OCI-LY7 (cell line): Measurements from ENCODE around the gene YIPF5.

ENCODE experiments used
- EZH2phosphoT487 ChIP-seq: fragments of 200-600 bp; sonication (generic); IDR thresholded peaks from 2 replicates; pipeline ENCODE4 v1.6.1; 2018; ENCODE audit warnings: low read depth, borderline replicate concordance, mild to moderate bottlenecking, mixed run types, antibody characterized with exemption, low read length, moderate library complexity, mixed read lengths
- TF ChIP-seq, protein P1 (sequence below): fragments of 200-600 bp; sonication (generic); conservative IDR thresholded peaks from 2 replicates; pipeline ENCODE4 v1.5.1; 2014; ENCODE audit warnings: mild to moderate bottlenecking, antibody characterized with exemption, low read length, moderate library complexity, mixed read lengths

DNA sequence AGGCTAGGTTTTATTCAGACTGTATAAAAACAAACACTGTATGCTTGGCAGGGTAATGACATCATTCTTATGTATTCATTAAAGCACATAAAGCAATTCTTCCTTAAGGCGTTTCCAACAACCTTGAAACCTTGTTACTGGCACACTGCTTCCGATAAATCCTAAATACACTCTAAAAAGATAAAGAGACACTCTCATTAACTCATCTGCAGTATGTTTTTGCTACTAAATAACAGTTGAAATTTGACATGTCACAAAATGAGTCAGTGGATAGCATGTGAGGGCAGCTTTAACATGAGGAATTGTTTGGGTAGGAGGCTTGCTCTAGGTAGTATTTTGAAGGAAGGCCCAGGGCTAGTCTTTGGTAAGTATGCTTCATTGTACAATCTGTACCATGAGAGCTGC is 13.7 kb downstream of the YIPF5 start:
- TF ChIP-seq, protein P1, sequence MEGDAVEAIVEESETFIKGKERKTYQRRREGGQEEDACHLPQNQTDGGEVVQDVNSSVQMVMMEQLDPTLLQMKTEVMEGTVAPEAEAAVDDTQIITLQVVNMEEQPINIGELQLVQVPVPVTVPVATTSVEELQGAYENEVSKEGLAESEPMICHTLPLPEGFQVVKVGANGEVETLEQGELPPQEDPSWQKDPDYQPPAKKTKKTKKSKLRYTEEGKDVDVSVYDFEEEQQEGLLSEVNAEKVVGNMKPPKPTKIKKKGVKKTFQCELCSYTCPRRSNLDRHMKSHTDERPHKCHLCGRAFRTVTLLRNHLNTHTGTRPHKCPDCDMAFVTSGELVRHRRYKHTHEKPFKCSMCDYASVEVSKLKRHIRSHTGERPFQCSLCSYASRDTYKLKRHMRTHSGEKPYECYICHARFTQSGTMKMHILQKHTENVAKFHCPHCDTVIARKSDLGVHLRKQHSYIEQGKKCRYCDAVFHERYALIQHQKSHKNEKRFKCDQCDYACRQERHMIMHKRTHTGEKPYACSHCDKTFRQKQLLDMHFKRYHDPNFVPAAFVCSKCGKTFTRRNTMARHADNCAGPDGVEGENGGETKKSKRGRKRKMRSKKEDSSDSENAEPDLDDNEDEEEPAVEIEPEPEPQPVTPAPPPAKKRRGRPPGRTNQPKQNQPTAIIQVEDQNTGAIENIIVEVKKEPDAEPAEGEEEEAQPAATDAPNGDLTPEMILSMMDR: no peak
- no peak for TF ChIP-seq EZH2phosphoT487
